Measurements from ENCODE around the gene OR8D1. TPM values are rescaled to one million over a fixed set of nuclear protein-coding genes. Genes with fewer than 3 reads are reported as not detected.

The OR8D1 gene
- total and polyA plus RNA-seq, 2 of the 8 experiments (the other 6 are each of a cell fraction or from before 2014, with no cell fraction given) = not detected

Other genes with a start within 250 kb of the OR8D1 start
- 18.8 and 20.4 TPM in 2 replicates for gene VWA5A, start 198.5 kb downstream of the OR8D1 start, total RNA-seq (2021; fragmentation: NEBNext Ultra II Directional; extraction: Animal tissue kit (Norgen Biotek cat#: 25700))
- 8.7 and 12.5 TPM in 2 replicates for gene VWA5A, start 198.5 kb downstream of the OR8D1 start, polyA plus RNA-seq (2011; rRNA removed)
- not detected in 2 replicates for gene OR10D3, start 130.6 kb downstream of the OR8D1 start, total RNA-seq (2021; fragmentation: NEBNext Ultra II Directional; extraction: Animal tissue kit (Norgen Biotek cat#: 25700))
- not detected in 2 replicates for gene OR10D3, start 130.6 kb downstream of the OR8D1 start, polyA plus RNA-seq (2011; rRNA removed)
- not detected in 2 replicates for gene OR8G1, start 72.9 kb downstream of the OR8D1 start, total RNA-seq (2021; fragmentation: NEBNext Ultra II Directional; extraction: Animal tissue kit (Norgen Biotek cat#: 25700))
- gene OR8G1, start 72.9 kb downstream of the OR8D1 start, polyA plus RNA-seq (2011; rRNA removed) = not detected in 2 replicates
- not detected in 2 replicates for gene OR8G5, start 57.6 kb downstream of the OR8D1 start, total RNA-seq (2021; fragmentation: NEBNext Ultra II Directional; extraction: Animal tissue kit (Norgen Biotek cat#: 25700))
- gene OR8G5, start 57.6 kb downstream of the OR8D1 start, polyA plus RNA-seq (2011; rRNA removed) = not detected in 2 replicates
- not detected in 2 replicates for gene OR8D2, start 6.2 kb upstream of the OR8D1 start, total RNA-seq (2021; fragmentation: NEBNext Ultra II Directional; extraction: Animal tissue kit (Norgen Biotek cat#: 25700))
- not detected in 2 replicates for gene OR8D2, start 6.2 kb upstream of the OR8D1 start, polyA plus RNA-seq (2011; rRNA removed)
- not detected in 2 replicates for gene OR8B2, start 70.5 kb upstream of the OR8D1 start, total RNA-seq (2021; fragmentation: NEBNext Ultra II Directional; extraction: Animal tissue kit (Norgen Biotek cat#: 25700))
- gene OR8B2, start 70.5 kb upstream of the OR8D1 start, polyA plus RNA-seq (2011; rRNA removed) = not detected in 2 replicates
- gene OR8B3, start 85.1 kb upstream of the OR8D1 start, total RNA-seq (2021; fragmentation: NEBNext Ultra II Directional; extraction: Animal tissue kit (Norgen Biotek cat#: 25700)) = not detected in 2 replicates
- not detected in 2 replicates for gene OR8B3, start 85.1 kb upstream of the OR8D1 start, polyA plus RNA-seq (2011; rRNA removed)
- gene OR8B4, start 110.9 kb upstream of the OR8D1 start, total RNA-seq (2021; fragmentation: NEBNext Ultra II Directional; extraction: Animal tissue kit (Norgen Biotek cat#: 25700)) = not detected in 2 replicates
- gene OR8B4, start 110.9 kb upstream of the OR8D1 start, polyA plus RNA-seq (2011; rRNA removed) = not detected in 2 replicates
- not detected in 2 replicates for gene OR8B8, start 131.7 kb upstream of the OR8D1 start, total RNA-seq (2021; fragmentation: NEBNext Ultra II Directional; extraction: Animal tissue kit (Norgen Biotek cat#: 25700))
- not detected in 2 replicates for gene OR8B8, start 131.7 kb upstream of the OR8D1 start, polyA plus RNA-seq (2011; rRNA removed)
- gene OR8B12, start 229.7 kb upstream of the OR8D1 start, total RNA-seq (2021; fragmentation: NEBNext Ultra II Directional; extraction: Animal tissue kit (Norgen Biotek cat#: 25700)) = not detected in 2 replicates
- gene OR8B12, start 229.7 kb upstream of the OR8D1 start, polyA plus RNA-seq (2011; rRNA removed) = not detected in 2 replicates